ENCODE data around the gene PYHIN1.

Gene PYHIN1

DNA sequence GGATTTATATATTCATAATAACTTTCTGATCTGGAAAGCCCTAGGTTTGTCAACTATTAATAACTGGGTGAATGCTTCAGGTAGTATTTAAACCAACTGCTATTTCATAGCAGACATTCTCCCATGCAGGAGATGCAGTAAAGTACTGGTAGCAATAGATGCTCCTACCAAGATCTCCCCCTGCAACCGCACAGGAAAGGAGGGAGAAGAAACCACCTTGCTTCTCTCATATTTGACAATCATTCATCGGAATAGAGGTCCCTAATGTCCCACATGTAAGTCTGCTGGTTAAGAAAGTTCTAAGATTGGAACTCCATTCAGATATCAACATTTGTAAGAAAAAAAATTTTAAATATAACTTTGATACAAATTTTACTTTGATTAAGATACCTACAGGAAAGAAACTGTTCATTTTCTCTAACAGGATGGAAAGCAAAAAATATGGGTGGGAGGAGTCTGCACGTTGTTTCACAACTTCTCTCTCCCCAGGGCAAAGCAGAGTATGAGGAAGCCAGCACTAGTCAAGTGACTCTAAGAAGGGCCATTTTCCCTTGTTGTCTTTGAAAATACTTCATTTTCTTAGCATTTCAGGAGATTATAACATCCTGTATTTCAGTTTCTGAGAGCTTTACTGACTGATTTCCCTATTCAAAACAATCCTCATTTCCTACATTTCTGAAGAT lies at the start of gene PYHIN1:
Gene PYHIN1 (plus strand): TSS at position 498 of the 683 bp plus-strand sequence. CDS start 5,359 bp downstream, outside the sequence.
- no peak for DNase-seq (ENCODE audit: low spot score)

DNA sequence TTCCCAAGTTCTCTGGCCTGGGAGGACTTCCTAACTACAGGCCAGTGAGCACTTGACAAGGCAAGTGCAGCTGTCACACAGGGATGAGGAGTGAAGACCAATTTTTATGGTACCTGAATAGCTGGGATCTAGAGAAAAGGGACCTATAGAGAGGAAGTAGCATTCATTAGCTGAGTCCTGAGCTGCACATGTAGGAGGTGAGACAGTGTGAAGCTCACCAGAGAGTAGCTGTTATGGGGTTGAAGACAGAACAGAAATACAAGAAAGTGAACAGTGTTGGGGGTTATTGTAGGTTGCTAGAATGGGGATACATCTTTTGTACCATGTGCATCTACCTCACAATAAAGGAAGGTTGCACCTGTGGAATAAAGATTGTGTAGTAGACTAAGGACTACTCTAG lies 37.7 kb upstream of the PYHIN1 start:
- DNase-seq (ENCODE audit: low spot score), result no peak

DNA sequence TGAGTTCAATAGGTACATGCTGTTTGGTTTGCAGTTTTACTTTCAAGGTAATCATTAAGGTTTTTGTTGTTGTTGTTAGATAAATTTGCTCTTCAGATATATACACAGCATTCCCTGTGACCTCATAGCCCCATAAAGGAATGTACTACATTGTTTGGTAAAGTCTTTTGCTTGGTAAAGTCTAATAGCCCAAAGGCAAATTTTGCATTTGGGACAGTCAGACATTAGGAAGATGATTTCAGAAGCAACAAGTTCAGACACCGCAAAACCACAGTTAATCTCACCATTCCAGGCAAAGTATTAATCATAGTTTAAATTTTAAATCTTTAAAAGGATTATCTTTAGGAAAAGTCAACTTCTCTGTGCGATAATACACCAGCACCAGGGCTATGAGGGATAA lies 32.6 kb upstream of the PYHIN1 start:
- no peak for DNase-seq (ENCODE audit: low spot score)

DNA sequence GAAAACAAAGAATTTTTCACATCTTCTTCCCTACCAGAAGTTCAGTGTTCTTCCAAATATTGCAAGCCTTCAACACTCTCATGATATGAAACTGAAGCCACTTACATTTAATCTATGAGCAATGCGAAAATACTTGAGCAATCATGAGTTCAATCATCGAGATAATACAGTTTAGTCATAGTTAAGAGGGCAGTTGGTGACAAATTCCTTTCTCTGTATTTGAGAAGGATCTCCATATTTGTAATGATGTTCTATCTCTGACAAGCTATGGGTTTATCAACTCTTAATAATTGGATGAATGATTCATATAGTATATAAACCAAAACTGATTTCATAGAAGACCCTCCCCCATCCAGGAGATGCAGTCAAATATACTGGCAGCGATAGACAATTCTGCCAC lies 29.7 kb upstream of the PYHIN1 start:
- no peak for DNase-seq (ENCODE audit: low spot score)

DNA sequence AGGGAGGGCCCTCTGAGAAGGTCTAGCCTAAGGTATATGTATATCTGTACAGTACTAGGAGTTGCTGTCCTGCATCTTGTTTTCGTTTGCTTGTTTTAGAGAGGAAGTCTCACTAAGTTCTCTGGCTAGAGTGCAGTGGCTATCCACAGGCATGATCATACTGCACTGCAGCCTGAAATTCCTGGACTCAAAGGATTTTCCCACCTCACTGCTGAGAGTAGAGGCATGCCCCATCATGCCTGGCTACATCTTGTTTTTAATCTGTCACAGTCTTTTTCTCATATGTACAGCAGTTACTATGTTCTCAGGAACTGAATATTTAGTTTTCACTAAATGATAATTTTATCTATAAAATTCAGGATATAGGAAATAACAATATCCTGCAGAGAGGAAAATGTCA lies 15.3 kb upstream of the PYHIN1 start:
- DNase-seq (ENCODE audit: low spot score), result no peak

DNA sequence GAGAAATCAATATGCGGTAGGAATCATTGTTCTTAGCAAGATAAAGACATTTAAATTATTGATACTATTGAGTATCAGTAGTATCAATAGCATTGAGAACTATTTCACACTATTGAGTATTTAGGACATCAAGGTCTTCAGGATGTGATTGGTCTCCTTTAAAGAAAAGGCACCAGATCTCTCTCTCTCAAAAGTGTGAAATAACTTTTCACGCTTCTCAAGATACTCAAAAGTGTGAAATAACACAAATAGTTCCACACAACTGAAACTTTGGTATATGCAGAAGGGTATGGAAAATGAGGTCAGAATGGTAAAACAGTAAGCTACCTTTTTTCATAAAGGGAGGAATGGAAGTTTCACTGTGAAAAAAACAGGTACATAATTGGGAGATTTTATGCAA lies 6.7 kb upstream of the PYHIN1 start:
- DNase-seq (ENCODE audit: low spot score), result no peak

DNA sequence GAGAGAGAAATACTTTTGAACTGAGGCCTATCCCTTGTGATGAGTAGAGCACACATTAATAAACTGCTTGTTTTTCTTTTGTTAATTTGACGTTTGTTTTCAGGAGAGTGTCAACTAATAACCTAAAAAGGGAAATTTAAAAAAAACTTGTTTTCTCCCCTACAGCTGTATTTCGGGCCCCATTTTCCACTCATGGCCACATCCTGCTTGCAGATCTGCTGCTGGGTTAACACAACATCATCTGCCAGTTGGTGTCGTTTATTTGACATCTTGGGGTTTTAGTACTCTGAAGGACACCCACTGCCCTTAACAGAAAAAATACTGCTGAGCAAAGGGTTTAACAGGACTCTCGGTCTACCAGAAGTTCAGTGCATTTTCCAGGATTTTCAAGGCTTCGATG lies 848 bp upstream of the PYHIN1 start:
- no peak for DNase-seq (ENCODE audit: low spot score)

DNA sequence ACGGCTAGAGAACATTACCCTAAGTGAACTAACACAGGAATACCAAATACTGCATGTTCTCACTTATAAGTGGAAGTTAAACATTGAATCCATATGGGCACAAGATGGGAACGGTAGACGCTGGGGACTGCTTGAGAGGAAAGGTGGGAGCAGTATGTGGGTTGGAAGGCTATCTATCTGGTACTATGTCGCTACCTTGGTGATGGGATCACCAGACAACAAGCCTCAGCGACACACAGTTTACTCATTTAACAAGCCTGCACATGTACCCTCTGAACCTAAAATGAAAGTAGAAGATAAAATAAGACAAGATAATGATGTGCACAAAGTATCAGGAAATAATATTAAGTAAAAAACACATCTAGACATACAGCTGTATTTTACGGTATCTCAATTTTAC lies 819 bp downstream of the PYHIN1 start:
- no peak for DNase-seq (ENCODE audit: low spot score)

DNA sequence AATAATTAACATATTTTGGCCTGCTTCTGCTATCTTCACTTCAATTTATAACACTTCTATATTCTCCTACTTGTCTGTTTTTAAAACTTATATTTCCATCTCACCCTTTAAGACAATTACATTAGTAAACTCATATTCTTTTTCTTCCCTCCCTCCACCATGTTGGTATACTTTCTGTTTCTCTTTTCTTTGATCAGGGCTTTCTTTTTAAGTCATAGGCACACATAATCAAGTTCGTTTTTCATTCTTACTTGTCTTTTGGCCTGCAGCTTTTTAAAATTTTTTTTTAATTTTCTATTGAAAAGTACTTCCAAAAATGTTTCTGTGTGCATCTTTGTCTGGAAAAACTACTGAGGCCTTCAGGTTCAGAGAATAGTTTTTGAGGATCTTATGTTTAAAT lies 2.3 kb downstream of the PYHIN1 start:
- DNase-seq (ENCODE audit: low spot score), result no peak

DNA sequence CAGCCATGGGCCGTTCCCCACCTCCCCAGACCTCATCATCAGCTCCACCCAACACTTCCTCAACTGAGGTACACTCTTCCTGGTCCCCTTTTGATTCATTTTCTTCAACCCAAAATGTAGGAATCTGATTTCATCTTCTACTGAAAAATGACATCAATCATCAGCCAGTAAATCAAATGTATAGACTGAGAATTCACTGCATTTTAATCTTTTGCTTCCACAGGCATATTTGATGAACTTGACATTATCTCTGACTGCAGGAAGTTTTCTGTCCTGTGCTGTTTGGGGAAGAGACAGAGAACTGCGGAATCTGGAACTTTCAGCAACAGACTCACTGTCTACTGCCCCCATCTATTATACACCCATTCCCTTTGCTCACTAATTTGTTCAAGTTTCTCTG lies 7.8 kb downstream of the PYHIN1 start:
- DNase-seq (ENCODE audit: low spot score), result no peak

DNA sequence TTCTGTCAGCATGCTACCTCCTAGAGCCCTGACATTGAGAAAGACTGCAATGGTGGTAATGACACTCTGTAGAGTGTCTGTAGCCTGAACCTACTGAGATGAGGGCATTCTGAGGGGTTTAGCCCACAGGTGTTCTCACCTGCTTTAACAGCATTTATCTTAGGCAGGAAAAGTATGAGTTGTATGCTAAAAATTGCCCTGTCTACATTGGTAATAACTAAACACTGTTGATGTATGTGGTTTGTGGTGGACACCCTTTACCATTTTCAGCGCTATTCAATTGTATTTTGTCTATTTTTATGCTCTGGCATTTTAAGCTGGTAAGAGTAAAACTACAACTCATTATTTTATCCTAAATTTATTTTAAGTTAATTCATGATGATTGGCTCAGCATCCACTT lies 10.0 kb downstream of the PYHIN1 start:
- no peak for DNase-seq (ENCODE audit: low spot score)

DNA sequence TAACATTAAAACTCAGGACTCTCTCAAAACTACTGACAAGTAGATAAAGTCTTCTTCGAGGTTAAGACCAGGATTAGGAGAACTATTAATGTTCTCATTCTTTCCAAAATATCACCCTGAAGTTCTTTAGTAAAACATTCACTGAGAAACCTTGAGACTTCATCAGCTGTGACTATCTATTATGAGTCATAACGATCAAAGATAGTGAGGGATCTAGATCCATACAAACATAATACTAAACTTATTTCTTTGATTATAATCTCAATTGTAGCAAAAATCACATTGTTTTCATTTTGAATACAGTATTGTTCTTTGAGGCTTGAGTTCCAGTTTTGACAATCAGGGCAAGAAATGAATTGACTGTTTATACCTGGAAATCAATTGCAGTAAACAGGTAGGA lies 11.1 kb downstream of the PYHIN1 start:
- no peak for DNase-seq (ENCODE audit: low spot score)

DNA sequence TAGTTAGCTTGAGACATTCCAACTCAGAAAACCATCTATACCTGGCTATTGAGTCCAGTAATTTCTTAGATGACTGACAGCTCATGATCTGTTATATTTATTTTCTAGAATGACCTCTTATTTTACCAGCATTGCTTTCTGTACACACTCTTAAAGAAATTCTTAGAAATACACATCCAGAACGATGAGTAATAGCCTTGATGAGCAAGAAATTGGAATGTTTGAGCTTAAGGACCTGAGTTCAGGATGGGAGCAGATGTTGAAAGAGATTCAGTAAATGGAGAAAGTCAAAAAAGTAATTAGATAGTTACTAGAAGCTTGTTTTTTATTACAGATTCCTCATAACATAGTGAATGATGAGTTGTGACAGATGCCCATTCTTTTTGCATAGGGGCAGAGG lies 11.7 kb downstream of the PYHIN1 start:
- DNase-seq (ENCODE audit: low spot score), result no peak

DNA sequence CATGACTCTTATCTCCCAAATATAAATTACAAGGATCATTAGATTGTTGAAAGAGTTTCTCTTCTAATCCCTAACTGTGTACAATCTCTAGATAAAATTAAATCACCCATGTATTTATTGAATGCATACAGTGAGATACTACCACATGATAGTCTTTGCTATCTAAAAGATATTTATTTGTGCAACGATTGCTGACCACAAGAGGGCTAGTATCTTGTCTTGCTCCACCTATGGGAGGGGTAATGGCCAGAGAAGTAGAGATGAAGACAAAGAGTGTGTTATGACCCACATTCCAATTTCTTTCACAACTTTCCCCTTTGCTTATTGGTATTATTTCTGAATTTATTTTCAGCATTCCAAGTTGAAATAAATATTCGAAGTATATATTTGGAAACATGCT lies 13.7 kb downstream of the PYHIN1 start:
- DNase-seq (ENCODE audit: low spot score), result no peak

DNA sequence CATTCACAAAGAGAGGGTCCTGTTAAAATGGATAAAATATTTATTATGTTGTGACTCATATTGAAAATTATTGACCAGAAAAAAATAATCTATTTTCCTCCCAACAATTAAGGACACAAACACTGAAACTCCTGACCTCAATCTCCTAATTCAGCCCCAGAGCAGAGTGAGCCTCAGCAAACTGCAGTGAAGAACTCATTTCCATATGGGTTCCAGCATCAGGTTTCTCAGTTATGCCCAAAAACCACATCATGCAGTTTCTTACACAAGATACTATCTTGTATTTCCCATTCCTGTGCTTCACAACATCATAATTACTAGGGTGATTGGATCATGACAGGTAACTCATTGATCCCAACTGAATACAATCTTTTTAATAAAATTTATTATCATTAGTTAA lies 15.4 kb downstream of the PYHIN1 start:
- DNase-seq (ENCODE audit: low spot score), result no peak

DNA sequence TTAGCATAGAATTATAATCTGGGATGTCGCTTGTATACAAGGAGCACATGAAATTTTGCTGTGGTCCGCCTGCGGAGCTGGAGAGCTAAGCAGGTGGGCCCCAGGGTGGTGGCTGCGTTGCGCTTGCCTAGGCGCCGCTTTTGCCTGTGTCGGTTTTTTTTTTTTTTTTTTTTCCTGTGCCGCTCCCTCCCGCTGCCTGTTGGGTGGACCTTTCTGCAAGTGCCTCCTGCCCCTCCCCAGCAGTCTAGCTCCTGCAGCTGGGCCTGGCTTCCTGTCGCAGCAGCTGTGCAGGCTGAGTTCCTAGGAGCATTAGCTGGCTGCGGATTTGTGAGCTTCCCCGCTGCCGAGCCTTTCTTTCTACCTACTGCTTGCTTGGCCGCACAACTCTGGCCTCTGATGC lies 20.6 kb downstream of the PYHIN1 start:
- no peak for DNase-seq (ENCODE audit: low spot score)

DNA sequence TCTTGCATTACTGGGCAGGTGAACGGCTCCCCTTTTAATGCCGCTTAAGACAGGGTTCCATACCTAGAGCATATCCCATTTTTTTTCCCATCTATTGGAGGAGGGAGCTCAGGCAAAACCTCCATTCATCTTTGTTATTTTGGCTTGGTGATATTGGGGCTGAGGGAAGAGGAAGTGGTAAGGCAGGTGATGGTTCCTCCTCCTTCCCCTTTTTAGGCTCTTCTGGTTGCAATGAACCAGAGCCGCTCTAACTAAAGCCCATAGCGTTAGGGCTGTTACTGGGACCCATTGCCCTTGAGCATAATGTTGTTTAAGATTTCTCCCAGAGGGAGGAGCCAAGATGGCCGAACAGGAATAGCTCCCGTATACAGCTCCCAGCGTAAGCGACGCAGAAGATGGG lies 21.1 kb downstream of the PYHIN1 start:
- DNase-seq (ENCODE audit: low spot score), result no peak

DNA sequence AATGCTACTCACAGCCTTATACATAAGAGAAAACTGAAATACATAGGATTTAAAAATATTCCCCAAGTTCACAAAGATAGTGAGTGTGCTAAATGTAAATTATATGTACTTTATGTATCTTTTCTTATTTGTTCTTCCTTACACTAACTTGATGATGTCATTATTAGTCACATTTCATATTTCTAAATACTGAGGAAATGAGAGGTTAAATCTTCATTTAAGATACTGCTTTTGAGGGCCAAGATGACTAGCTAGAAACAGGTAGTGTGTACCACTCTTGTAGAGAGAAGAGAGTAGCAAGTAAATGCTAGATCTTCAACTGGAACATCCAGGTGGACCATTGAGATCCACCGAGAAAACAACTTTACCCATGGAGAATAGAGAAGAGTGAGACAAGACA lies 29.8 kb downstream of the PYHIN1 start:
- DNase-seq (ENCODE audit: low spot score), result no peak

DNA sequence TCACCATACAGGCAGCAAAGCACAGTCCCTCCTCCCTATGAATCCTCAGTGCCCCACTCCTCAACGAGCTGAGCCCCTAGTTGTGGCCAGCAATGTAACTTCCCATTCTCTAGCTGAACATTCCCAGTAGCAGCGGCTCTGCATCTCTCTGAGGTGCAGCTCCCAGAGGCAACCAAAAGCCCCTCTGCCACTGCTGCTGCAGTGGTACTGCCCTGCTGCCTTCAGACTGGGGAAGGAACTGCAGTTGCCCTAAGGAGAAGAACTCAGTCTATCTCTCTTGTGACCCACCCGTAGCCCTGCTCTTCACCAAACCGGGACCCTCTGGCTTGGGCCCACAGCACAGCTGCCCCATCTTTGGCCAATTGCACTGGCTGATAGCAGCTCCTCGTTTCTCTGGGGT lies 31.6 kb downstream of the PYHIN1 start:
- no peak for DNase-seq (ENCODE audit: low spot score)

DNA sequence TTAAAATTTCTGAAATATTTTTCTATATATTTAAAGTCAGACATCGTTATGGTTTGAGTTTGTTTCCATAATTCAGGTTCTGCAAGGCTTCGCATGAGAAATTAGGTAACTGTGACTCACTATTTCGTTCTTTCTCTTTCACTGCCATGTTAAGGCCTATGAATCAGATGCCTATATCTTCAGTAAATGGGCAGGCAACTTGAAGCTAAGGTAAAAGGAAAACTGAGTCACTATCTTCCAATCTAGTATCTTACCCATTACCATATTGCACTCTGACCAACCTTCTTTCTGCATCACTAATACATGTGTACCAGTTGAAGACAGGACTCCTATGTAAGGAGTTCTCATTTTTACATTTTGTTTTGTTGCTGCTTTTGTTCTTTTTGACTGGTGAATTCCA lies 37.8 kb downstream of the PYHIN1 start:
- no peak for DNase-seq (ENCODE audit: low spot score)

DNA sequence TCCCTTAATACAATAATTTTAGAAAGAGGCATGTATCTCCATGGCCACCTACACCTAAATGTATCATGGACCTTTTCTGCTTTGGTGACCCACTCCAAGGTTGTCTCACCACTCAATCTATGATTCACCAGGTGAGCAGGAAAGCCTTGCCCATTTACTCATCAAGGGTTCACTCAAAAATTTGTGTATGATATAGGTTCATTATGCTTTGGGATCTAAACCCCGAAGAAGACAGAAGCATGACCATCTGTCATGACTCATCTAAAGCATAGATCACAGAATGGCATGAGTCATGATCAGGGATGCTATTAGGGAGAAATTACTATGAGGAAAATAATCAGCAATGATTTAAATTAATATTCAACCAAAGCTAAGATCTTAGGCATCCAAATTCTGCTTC lies 38.5 kb downstream of the PYHIN1 start:
- no peak for DNase-seq (ENCODE audit: low spot score)

DNA sequence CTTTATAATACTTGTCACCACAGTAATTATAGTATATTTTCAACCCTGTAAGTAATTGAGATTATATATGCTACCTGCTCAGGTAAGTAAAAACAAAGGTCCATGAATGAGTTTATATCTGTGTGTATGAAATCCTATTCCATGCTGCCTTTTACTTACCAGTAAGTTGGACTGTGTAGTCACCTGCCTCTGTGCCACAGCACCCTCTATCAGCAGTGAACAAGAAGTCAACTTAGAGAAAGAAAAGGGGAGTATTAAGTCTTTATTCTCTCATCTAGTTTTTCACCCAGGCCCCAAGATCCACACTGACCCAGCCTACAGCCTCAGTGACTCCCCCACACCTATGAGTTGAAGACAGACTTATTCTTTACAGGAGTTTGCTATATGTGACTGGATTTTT lies 41.5 kb downstream of the PYHIN1 start:
- DNase-seq (ENCODE audit: low spot score), result no peak

DNA sequence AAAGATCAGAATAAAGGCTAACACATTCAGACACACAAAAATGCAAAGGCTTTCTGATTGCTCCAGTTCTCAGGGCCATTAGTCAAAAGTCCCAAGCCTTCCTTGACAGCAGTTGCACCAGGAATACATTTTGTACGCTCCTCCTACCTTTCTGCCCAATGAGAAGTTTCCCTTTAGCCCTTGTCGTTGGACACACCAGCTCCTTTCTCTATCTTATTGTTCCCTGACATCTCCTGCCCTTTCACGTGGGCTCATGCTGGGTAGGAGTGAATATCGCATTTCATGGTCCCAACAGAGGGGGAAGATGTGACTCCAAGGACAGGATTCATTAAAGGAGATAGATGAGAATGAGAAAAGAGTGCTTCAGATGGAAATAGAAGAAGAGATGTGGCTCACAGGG lies 44.9 kb downstream of the PYHIN1 start:
- no peak for DNase-seq (ENCODE audit: low spot score)

DNA sequence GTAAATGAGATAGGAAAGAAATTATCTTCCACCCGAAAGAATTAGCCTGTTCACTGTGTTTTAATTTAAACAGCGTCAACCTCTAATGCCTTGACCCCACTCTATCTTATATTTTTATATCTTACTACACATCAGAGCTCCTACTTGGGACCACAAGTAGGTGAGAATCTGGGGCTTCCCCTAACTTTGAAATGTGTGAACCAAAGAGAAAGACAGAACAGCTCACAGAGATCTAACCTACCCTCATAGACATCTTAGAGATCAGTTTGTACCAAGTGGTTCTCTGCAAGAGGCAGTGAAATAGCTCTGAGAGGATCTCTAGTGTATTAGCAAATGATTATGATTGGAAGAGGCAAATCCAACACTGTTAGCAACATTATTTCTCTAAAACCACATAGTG lies 47.4 kb downstream of the PYHIN1 start:
- no peak for DNase-seq (ENCODE audit: low spot score)

DNA sequence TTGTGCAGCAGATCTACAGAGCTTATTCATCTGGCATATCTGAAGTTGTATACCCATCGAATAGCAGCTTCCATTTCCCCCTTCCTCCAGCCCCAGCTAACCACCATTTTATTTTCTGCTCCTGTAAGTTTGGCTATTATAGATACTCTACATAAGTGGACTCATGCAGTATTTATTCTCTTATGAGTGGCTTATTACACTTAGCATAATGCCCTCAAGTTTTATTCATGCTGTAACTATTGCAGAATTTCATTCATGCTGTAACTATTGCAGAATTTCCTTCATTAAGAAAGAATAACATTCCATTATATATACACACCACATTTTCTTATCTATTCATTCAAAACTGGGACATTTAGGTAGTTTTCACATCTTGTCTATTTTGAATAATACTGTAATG lies 47.9 kb downstream of the PYHIN1 start:
- DNase-seq (ENCODE audit: low spot score), result no peak

All from putamen (tissue), 1 donor.